ENCODE results near the gene MAPK10.

Gene MAPK10

DNA sequence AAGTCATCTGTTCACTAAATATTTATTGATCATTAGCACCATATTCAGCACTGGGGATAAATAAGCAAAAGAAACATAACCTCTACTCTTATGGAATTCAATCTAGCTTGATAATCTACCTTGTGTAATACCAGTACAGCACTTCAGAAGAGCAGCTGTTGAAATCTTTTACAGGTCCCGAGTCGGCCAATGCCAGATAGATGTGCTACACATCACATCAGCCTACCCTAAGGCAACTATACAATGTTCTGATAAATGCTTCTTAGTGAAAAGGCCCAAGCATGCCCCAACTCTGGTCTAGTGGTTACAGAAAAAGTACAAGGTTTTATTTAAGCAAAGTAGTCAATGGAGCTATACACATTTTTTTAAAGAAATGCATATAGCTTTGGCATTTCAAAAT is 68.7 kb downstream of the MAPK10 start:
- H3K4me3 ChIP-seq (ENCODE audit: low read length): no peak overlapping the region
- TF ChIP-seq, protein P1, sequence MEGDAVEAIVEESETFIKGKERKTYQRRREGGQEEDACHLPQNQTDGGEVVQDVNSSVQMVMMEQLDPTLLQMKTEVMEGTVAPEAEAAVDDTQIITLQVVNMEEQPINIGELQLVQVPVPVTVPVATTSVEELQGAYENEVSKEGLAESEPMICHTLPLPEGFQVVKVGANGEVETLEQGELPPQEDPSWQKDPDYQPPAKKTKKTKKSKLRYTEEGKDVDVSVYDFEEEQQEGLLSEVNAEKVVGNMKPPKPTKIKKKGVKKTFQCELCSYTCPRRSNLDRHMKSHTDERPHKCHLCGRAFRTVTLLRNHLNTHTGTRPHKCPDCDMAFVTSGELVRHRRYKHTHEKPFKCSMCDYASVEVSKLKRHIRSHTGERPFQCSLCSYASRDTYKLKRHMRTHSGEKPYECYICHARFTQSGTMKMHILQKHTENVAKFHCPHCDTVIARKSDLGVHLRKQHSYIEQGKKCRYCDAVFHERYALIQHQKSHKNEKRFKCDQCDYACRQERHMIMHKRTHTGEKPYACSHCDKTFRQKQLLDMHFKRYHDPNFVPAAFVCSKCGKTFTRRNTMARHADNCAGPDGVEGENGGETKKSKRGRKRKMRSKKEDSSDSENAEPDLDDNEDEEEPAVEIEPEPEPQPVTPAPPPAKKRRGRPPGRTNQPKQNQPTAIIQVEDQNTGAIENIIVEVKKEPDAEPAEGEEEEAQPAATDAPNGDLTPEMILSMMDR (IDR thresholded peaks at IDR 0.05; ENCODE audit: insufficient read depth, low read depth, low read length, missing control alignments): no peak

DNA sequence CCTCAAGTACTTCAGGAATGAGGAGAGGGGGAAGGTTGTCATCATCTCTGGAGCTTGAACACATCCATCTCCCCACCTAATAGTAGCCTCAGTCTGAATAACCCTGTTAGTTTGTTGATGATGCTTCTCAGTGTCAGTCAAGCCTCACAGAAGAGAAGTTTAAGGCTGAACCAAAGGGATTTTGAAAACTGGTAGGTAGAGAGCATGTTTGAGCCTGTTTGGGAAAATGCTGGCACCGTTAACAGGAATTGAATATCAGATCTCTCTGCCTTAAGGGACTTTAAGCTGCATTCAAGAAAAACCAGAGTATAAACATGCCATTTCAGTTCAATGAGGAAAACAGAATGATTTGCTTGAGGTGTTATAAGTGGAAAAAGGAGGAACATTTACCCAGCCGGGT is 73.1 kb downstream of the MAPK10 start:
- TF ChIP-seq, protein P1 (IDR thresholded peaks at IDR 0.05; ENCODE audit: insufficient read depth, low read depth, low read length, missing control alignments): no peak
- DNase-seq (ENCODE audit: low read depth): peak; percentile 68
- H3K4me3 ChIP-seq (ENCODE audit: low read length): no peak overlapping the region

More for the DNA sequence above, 68.7 kb downstream of the MAPK10 start:
- DNase-seq (ENCODE audit: low read depth): peak; percentile 7

DNA sequence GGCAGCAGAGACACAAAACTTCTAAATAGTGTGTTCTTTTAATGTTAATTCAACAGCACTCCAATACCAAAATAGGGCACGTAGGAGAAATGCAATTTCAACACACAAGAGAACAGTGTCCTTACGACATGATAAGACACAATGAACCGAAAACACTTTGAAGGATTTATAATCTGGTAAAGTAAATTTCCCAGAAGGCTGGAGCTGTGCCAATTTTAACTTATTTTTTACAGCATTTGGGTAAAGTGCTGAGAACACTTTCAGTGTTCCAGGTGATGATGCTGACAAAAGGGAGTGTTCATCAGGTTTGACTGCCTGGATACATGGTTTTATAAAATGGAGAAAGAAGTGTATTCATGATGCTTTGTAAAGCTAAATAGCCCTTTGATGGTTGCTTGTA is 76.5 kb downstream of the MAPK10 start:
- TF ChIP-seq, protein P1 (IDR thresholded peaks at IDR 0.05; ENCODE audit: insufficient read depth, low read depth, low read length, missing control alignments): no peak
- no peak for DNase-seq (ENCODE audit: low read depth)
- no peak overlapping the region for H3K4me3 ChIP-seq (ENCODE audit: low read length)

DNA sequence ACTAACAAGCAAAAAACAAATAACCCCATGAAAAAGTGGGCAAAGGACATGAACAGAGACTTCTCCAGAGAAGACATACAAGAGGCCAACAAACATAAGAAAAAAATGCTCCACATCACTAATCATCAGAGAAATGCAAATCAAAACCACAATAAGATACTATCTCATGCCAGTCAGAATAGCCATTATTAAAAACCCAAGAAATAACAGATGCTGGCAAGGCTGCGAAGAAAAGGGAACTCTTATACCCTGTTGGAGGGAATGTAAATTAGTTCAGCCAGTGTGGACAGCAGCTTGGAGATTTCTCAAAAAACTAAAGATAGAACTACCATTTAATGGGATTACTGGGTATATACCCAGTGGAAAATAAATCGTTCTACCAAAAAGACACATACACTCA is 79.6 kb downstream of the MAPK10 start:
- TF ChIP-seq, protein P1 (IDR thresholded peaks at IDR 0.05; ENCODE audit: insufficient read depth, low read depth, low read length, missing control alignments): no peak
- DNase-seq (ENCODE audit: low read depth): no peak
- H3K4me3 ChIP-seq (ENCODE audit: low read length): no peak overlapping the region

DNA sequence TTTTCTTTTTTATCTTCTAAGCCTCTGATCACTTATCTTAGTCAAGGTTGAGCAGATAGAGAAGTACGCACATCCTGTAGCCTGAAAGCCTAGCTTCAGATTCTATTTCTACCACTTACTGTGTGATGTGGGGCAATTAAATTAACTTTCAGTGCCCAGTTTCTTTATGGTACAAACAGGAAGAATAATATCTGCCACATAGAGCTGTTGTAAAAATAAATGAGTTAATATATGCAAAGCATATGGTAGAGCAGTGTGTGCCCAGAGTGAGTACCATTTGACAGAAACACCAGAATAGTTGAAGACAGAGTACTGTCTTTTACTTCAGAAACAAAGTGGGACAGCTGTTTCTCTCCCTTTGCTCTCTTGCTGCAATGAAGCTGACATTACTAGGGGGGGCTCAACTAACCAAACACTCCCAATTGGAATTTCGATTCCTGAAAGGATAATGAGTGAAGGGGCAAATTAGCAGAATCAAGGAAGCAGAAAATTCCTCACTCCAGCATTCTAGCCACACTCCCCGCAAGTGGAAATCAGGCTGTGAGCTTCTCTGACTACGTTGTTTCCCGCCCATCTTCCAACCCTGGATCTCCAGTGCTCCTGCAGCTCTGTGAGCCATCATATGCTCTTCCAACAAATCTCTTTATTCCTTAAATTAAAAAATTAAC is 80.4 kb downstream of the MAPK10 start:
- no peak for DNase-seq (ENCODE audit: low read depth)
- no peak overlapping the region for H3K4me3 ChIP-seq (ENCODE audit: low read length)
- TF ChIP-seq, protein P1 (IDR thresholded peaks at IDR 0.05; ENCODE audit: insufficient read depth, low read depth, low read length, missing control alignments): no peak

DNA sequence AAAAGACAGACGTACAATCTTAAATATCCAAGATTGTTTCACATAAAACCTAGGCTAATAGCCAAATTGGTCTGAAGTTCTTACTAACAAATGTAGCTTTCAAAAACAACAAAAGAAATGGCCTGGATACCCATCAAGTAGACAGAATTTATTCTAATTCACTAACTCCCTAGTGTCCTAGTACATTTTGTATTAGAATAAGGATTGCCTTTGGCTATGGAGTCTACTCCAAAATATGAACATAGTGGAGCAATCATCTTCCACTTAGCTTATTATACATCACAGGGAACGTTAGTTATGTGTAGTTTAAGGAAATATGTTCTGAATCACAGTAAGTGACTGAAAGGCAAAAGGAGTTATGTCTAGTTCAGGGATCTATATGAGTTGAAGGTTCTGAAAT is 81.7 kb downstream of the MAPK10 start:
- TF ChIP-seq, protein P1 (IDR thresholded peaks at IDR 0.05; ENCODE audit: insufficient read depth, low read depth, low read length, missing control alignments): no peak
- H3K4me3 ChIP-seq (ENCODE audit: low read length): no peak overlapping the region
- DNase-seq (ENCODE audit: low read depth): no peak

DNA sequence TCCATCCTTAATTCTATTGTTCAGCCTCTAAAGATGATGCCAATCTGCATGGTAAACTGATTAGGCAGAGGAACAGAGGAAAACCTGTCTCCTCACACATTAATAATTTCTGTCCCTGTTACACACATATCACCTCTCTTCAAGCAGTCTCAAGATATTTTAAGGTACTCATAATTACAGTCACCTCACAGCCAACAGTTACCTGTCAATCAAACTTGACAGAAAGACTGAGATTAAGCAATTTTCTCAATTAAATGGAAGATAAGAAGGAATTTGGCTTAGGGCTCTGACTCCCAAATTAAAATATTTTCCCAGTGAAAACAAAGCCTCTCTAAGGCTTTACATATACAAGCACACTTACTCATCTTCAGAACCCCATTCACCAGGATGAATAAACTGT is 85.2 kb downstream of the MAPK10 start:
- no peak for DNase-seq (ENCODE audit: low read depth)
- no peak overlapping the region for H3K4me3 ChIP-seq (ENCODE audit: low read length)
- TF ChIP-seq, protein P1 (IDR thresholded peaks at IDR 0.05; ENCODE audit: insufficient read depth, low read depth, low read length, missing control alignments): no peak
